ENCODE measurements around the gene TEX9.

- TF ChIP-seq CTCF (IDR thresholded peaks at IDR 0.05 in 8 of 11, conservative IDR thresholded peaks at IDR 0.05 in 3 of 11) (no peak), POLR2AphosphoS5 (IDR thresholded peaks at IDR 0.05) (no peak), POLR2A (IDR thresholded peaks at IDR 0.05) (no peak)
Observed at GRCh38 chr15:56371495-56372147, 6.4 kb downstream of the TEX9 start.
